Aorta (tissue), 5 donors: Measurements from ENCODE around the gene CLGN. TPM values are rescaled to one million over a fixed set of nuclear protein-coding genes. Genes with fewer than 3 reads are reported as not detected.

Experiments used
- ATAC-seq: fragments of 200-7000 bp; cut with Tn5 transposase; one replicate; pipeline ENCODE4 v1.9.1; 2022; ENCODE audit warnings: moderate library complexity; ENCODE audit not compliant: low FRiP score
- DNase-seq, 2 donors: peaks; one replicate each; pipeline ENCODE4 v3.0.0-alpha.2; 2020
- H3K27ac ChIP-seq, 2 donors: one replicate each; pipeline ENCODE4 v1.5.1; 2013; ENCODE audit warnings: low read length in 2 of 2, mild to moderate bottlenecking in 2 of 2, moderate library complexity in 2 of 2, control low read depth in 1 of 2, inconsistent platforms in 1 of 2, low read depth in 1 of 2
- H3K27me3 ChIP-seq, 2 donors: one replicate each; pipeline ENCODE4 v1.6.1; 2013; ENCODE audit warnings: control low read depth in 1 of 2, low read length in 1 of 2, mild to moderate bottlenecking in 1 of 2, moderate library complexity in 1 of 2; ENCODE audit not compliant: insufficient read depth in 2 of 2, control insufficient read depth in 1 of 2
- H3K36me3 ChIP-seq, 2 donors: one replicate each; pipeline ENCODE4 v1.6.1; 2013; ENCODE audit warnings: control low read depth in 1 of 2, low read length in 1 of 2, mild to moderate bottlenecking in 1 of 2; ENCODE audit not compliant: insufficient read depth in 2 of 2, control insufficient read depth in 1 of 2
- H3K4me1 ChIP-seq, 2 donors: one replicate each; pipeline ENCODE4 v1.6.1; 2013; ENCODE audit warnings: low read length in 2 of 2, control low read depth in 1 of 2, mild to moderate bottlenecking in 1 of 2, moderate library complexity in 1 of 2; ENCODE audit not compliant: insufficient read depth in 2 of 2, control insufficient read depth in 1 of 2
- H3K4me3 ChIP-seq, 2 donors: one replicate each; pipeline ENCODE4 v1.5.1; 2013; ENCODE audit warnings: low read length in 2 of 2, control low read depth in 1 of 2, mild to moderate bottlenecking in 1 of 2
- H3K9me3 ChIP-seq: one replicate; pipeline ENCODE4 v1.6.1; 2013; ENCODE audit warnings: mild to moderate bottlenecking, low read length; ENCODE audit not compliant: control insufficient read depth
- WGBS, 2 donors: extraction: QIAGEN DNeasy Blood & Tissue Kit; methylation state at CpG; one replicate each; pipeline ENCODE4 v1.1.7; 2013; 5-methylcytosine and 5-hydroxymethylcytosine counted together
- intact Hi-C, 2 donors: fragments of 100-400 bp; cut with DNase I; formaldehyde crosslinking; loops; one replicate each; pipeline versions ENCODE4 v1.14.2 to v1.15.0; 2022
- long read RNA-seq, 2 donors: library from polyadenylated mRNA; unstranded; transcript quantifications; one replicate each; pipeline ENCODE4 v2.0.0, GENCODE V29; 2020 to 2021
- polyA plus RNA-seq, 2 donors: library from polyadenylated mRNA; stranded (reverse); fragments of 200-250 nt; gene quantifications; one replicate each; pipeline ENCODE4 v1.2.3, GENCODE V29; 2013
- total RNA-seq, 2 donors: library from RNA; stranded (reverse); fragmentation: NEBNext Ultra II Directional; extraction: Animal tissue kit (Norgen Biotek cat#: 25700); gene quantifications; one replicate each; pipeline ENCODE4 v1.2.1, GENCODE V29; 2021
- donor health status: healthy with polysubstance abuse.
- donor health status: Bipolar disorder and iron deficiency.
- donor health status: DM: no; HTN: no; CAD: no.
- donor health status: DM: no; HTN: no; CAD: no.
- donor health status: DM: yes; HTN: yes; CAD: no.

CLGN gene, protein sequence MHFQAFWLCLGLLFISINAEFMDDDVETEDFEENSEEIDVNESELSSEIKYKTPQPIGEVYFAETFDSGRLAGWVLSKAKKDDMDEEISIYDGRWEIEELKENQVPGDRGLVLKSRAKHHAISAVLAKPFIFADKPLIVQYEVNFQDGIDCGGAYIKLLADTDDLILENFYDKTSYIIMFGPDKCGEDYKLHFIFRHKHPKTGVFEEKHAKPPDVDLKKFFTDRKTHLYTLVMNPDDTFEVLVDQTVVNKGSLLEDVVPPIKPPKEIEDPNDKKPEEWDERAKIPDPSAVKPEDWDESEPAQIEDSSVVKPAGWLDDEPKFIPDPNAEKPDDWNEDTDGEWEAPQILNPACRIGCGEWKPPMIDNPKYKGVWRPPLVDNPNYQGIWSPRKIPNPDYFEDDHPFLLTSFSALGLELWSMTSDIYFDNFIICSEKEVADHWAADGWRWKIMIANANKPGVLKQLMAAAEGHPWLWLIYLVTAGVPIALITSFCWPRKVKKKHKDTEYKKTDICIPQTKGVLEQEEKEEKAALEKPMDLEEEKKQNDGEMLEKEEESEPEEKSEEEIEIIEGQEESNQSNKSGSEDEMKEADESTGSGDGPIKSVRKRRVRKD
- total RNA-seq = under 1 TPM in 1 of 2 donors, not detected in 1; 0.21 TPM
- not detected for polyA plus RNA-seq
- long read RNA-seq, donor 1 = 0 reads
- long read RNA-seq, donor 2 = 0 reads

DNA sequence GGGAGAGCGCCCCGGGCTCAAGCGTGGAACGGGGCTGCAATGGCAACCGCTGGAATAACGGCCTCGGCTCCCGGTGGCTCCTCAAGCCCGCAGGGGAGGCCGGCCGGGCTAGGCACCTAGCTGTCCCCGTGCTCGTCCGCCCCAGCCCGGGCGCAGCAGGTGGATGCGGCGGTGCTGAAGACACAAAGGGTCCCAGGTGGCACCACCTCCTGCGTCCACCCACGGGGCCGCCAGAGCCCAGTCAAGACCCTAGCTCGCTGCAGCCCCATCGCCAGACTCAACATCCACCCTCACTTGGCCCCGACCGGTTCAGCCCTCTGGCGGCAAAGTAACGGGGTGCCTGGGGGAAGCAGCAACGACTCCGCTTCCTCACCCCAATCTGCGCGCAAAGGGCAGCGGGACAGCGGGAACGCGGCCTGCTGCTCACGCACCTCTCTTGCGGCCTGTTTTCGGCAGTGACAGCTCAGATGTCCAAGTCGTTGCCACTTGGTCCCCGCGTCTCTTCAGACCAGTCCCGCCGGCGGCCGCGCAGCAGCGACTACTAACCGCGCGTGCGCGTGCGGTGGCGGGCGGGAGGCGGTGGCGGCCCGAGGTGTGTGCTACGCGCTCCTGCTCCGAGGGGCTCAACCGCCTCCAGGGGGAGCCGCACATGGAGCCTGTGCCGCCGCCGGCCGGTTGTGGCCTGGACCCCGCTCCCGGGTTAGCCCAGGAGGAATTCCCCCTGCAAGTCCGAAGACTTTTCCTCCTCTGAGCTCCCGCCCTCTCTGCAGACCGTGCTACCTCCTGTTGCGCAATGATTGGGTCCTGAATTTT is at the start of gene CLGN:
CLGN (minus strand) TSS at position 543 of the 813 bp plus-strand sequence. CDS start 14,570 bp downstream, outside the sequence.
- intact Hi-C loops = no loop called here
- Histone ChIP-seq H3K4me3 (peak within 1 kb of the TSS; percentile 35 to 55), H3K4me1 (no peaks in the 10 kb centered on the region), H3K36me3 (no peaks in the 10 kb centered on the region), H3K27ac (no peak within 1 kb of the TSS), H3K27me3 (peaks cover 0 to 1% of the 10 kb centered on the region in 2 donors), H3K9me3 (no peaks in the 10 kb centered on the region)
- DNase-seq = peak; percentile 58 to 88
- ATAC-seq = peak; percentile 79
- 1% methylated on average over 67 to 73 of the region's 73 CpGs for WGBS, 2 donors

DNA sequence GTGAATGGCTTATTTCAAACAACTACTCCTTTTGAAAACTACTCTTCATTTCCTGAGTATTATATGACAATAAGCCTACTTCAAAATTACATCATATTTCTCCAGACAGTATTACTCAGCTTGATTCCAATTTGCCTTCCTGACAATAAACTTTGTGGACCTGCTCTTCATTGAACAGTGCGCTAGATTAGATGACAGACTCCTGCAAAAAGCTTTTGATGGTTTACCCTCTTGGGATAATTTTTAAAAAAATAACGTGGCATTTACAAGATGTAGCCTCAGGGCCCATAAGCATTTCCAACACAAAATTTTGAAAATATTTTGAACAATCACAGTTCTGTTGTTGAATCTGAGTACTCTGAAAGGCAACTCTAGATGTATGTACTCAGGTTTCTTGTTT is 44.7 kb upstream of the CLGN start:
- WGBS, 2 donors = 61 to 68% methylated on average over 2 of the region's 2 CpGs
- DNase-seq = no peak
- H3K4me1 ChIP-seq = no peaks in the 10 kb centered on the region
- no peak for ATAC-seq
- intact Hi-C loops = no loop called here
- no peak overlapping the region for H3K4me3 ChIP-seq
- H3K27ac ChIP-seq = no peak overlapping the region
- peaks cover 0 to 1% of the 10 kb centered on the region in 2 donors for H3K27me3 ChIP-seq
- no peaks in the 10 kb centered on the region for H3K9me3 ChIP-seq
- H3K36me3 ChIP-seq = no peaks in the 10 kb centered on the region

DNA sequence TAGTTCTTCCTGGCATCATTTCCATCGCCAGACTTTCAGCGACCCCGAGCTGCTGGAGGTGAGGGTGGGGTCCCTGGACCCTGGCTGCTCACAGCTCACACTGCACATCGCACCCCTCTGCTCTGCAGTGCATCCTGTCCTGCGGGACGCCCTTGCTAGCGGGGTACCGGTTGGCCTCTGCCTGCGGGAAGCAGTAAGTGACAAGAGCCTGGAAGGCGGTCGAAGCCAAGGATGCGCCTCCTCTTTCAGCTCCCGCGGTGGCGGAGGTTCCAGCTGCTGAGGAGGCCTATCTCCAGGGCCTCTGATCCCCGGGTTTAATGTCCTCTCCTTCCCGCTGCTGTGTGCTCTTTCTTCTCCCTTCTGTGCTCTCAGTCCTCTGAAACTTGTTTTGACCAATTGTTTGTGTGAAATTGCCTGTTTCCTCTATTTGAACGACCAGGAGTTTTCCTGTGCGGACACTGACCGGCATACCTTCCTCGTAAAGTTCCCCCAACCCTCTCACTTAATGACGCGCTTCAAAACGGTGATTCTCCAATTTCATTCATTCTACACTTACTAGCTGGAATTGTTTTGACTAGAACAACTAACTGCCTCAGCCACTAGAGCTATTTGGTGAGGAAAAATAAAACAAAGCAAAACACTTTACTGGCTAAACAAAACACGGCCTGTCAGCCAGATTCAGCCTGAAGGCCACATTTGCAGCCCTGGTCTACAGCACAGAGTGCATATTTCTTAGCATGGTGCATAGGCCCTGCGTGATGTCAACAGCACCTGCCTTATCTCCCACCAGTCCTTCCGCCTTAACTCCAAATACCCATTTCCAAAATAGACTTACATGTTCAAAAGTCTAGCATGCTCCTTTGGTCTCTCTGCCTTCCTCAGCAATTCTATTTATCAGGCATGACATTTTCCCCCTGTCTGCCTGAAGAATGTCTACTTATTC is 42.6 kb upstream of the CLGN start:
- no peaks in the 10 kb centered on the region for H3K9me3 ChIP-seq
- H3K4me3 ChIP-seq = no peak overlapping the region
- DNase-seq (peak; percentile 30 to 55), ATAC-seq (peak; percentile 29)
- intact Hi-C loops = no loop called here
- H3K27ac ChIP-seq = no peak overlapping the region
- H3K36me3 ChIP-seq = no peaks in the 10 kb centered on the region
- H3K27me3 ChIP-seq = peaks cover 0 to 1% of the 10 kb centered on the region in 2 donors
- H3K4me1 ChIP-seq = no peaks in the 10 kb centered on the region
- WGBS, 2 donors = 47 to 56% methylated on average over 27 of the region's 27 CpGs

DNA sequence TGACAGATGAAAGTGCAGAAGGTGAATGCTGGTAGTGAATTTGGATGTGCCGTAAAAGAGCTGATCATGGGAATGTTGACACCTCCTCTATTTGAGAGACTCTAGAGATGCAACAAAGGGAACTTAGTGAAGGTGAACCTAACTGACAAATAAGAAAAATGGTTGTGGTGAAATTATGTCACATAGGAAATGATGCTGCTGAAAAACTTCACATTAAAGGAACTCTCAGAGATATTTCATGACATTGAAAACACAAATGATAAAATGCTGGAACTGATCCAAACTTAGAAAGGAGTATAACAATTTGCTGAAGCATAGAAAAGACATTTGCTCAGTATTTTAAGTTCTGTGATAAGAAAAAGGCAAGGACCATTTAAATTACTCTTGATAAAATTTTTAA is 38.7 kb upstream of the CLGN start:
- 40 to 50% methylated on average over 1 of the region's 1 CpG for WGBS, 2 donors
- H3K27ac ChIP-seq = no peak overlapping the region
- H3K9me3 ChIP-seq = no peaks in the 10 kb centered on the region
- no peaks in the 10 kb centered on the region for H3K4me1 ChIP-seq
- H3K4me3 ChIP-seq = no peak overlapping the region
- no peak for DNase-seq
- H3K27me3 ChIP-seq = peaks cover 0 to 1% of the 10 kb centered on the region in 2 donors
- no peak for ATAC-seq
- intact Hi-C loops = no loop called here
- H3K36me3 ChIP-seq = no peaks in the 10 kb centered on the region

DNA sequence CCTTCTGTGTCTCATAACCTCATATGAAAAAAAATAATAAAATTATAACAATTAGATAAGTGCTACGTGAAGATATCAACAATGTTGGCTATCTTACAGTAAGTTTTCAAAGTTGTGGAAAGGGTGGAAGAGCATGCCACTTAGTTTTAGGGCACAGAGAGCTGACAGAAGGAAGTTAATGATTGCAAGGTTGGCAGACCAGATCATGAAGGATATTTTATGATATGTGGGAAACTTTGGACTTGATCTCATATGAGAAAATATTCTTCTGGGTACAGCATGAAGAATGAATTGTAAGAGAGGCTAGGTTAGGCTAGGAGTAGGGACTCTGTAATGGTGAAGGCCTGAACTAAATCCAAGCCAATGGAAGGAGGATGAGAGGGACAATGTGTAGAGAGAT is 36.2 kb upstream of the CLGN start:
- Histone ChIP-seq H3K4me1 (no peaks in the 10 kb centered on the region), H3K27me3 (no peaks in the 10 kb centered on the region), H3K27ac (no peak overlapping the region), H3K9me3 (no peaks in the 10 kb centered on the region), H3K36me3 (no peaks in the 10 kb centered on the region), H3K4me3 (no peak overlapping the region)
- DNase-seq (no peak), ATAC-seq (no peak)
- 53 to 60% methylated on average over 1 of the region's 1 CpG for WGBS, 2 donors
- intact Hi-C loops = no loop called here

DNA sequence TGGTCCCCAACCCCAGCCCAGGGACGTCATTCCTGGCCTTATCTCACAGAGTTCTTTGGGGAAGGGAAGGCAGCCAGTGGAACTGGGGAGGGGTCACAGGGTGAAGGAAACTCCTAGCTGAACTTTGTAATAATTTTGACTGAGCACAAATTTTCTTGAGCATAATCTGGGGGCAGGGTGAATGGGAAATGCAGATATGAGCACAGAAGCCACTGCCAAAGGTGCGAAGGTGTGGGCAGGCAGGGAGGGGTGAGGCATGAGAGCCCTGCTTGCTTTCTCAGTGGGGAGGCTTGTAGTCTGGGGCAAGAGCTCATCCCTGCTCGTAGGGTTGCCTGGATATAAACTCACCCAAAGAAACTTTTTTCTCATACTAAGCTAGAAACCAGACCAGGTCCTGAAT is 35.7 kb upstream of the CLGN start:
- no peak for DNase-seq
- Histone ChIP-seq H3K27ac (no peak overlapping the region), H3K27me3 (no peaks in the 10 kb centered on the region), H3K36me3 (no peaks in the 10 kb centered on the region), H3K9me3 (no peaks in the 10 kb centered on the region), H3K4me1 (no peaks in the 10 kb centered on the region), H3K4me3 (no peak overlapping the region)
- intact Hi-C loops = no loop called here
- ATAC-seq = no peak
- WGBS, 2 donors = 60 to 62% methylated on average over 3 of the region's 3 CpGs

DNA sequence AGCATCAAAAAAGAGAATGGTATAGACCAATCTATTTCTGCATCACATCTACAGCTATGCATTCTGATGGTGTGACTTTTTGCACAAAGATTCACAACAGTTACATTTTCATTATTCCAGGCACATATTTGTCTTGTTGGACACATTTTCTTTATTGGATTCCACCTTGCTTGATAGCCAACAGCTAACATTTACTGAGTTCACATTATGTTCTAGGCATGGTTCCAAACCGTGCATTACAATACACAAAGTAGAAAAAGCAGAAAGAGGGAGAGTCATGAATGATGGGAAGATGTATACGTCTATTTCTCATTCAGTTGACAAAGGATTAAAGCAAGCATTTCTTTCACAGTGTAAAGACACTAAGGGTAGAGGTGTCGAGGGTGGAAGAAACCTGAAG is 22.9 kb upstream of the CLGN start:
- no peaks in the 10 kb centered on the region for H3K9me3 ChIP-seq
- no peaks in the 10 kb centered on the region for H3K36me3 ChIP-seq
- ATAC-seq (no peak), DNase-seq (no peak)
- no peak overlapping the region for H3K4me3 ChIP-seq
- H3K27ac ChIP-seq = no peak overlapping the region
- H3K4me1 ChIP-seq = no peaks in the 10 kb centered on the region
- WGBS, 2 donors = 57% methylated on average over 3 of the region's 3 CpGs
- intact Hi-C loops = no loop called here
- H3K27me3 ChIP-seq = no peaks in the 10 kb centered on the region

DNA sequence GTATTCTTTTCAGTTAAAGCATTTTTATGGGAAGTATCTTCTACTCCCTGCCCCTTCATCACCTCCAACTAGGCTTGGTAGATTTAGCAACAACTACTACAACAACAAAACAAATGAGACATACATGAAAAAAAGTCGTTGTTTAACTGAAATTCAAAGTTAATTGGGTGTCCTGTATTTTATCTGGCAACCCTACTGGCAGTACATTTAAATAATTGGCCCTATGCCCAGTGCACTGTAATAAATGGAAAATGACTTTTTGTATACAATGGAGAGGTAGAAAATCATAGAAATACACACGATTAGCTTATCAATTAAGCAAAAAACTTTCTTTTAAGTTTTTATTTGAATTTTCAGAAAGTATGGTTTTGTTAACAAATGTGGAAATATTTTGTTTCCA is 21.4 kb upstream of the CLGN start:
- Histone ChIP-seq H3K27me3 (no peaks in the 10 kb centered on the region), H3K27ac (no peak overlapping the region), H3K36me3 (no peaks in the 10 kb centered on the region), H3K4me3 (no peak overlapping the region), H3K9me3 (peaks cover 2% of the 10 kb centered on the region), H3K4me1 (no peaks in the 10 kb centered on the region)
- no peak for DNase-seq
- ATAC-seq = no peak
- intact Hi-C loops = no loop called here
- 41 to 48% methylated on average over 2 of the region's 2 CpGs for WGBS, 2 donors
